Measurements from ENCODE around the gene CARMIL3. TPM values are rescaled to one million over a fixed set of nuclear protein-coding genes. Genes with fewer than 3 reads are reported as not detected.
A peak's percentile ranks its signal among the peaks of the same experiment; 100 is the strongest.

The CARMIL3 gene
- total RNA-seq, 2 experiments from 2014 or later = 0.05 to 0.11 TPM

- DNase-seq (no peak), ATAC-seq (ENCODE audit: poor library complexity) (no peak)
- H3K27me3 Mint-ChIP-seq = no peaks in the 10 kb centered on the region
- H3K4me3 Mint-ChIP-seq = no peak overlapping the region
- TF ChIP-seq CTCF (IDR thresholded peaks at IDR 0.05) = no peak
- Histone ChIP-seq H3K4me3 (ENCODE audit: low read length) (no peak overlapping the region), H3K27ac (ENCODE audit: low read depth in 1 of 2, low read length in 2 of 2) (no peak overlapping the region), H3K27me3 (ENCODE audit: control insufficient read depth in 1 of 2, insufficient read depth in 2 of 2, low read length in 2 of 2) (no peaks in the 10 kb centered on the region), H3K4me1 (ENCODE audit: insufficient read depth, low read length) (peaks cover 29% of the 10 kb centered on the region), H3K36me3 (ENCODE audit: insufficient read depth, low read length) (no peaks in the 10 kb centered on the region), H3K9me3 (ENCODE audit: control insufficient read depth in 1 of 2, insufficient read depth in 1 of 2, low read length in 2 of 2) (no peaks in the 10 kb centered on the region)
- peaks cover 18% of the 10 kb centered on the region for H3K4me1 Mint-ChIP-seq (ENCODE audit: low read depth)
- H3K36me3 Mint-ChIP-seq (ENCODE audit: low read depth) = peaks cover 22% of the 10 kb centered on the region
- POLR2A ChIA-PET = interaction anchor here (0.7 to 5.2 kb wide), 8 partner anchors 16 to 1015 kb away, joined by 3 to 72 read pairs (median 3); partner anchors contain the start of genes ACIN1, C14orf119, EMC9 and IRF9
- CTCF ChIA-PET = interaction anchor here (3.7 to 5.3 kb wide), 2 partner anchors 20 to 50 kb away, joined by 28 to 48 read pairs; partner anchors contain the start of gene IRF9
- peak overlapping the region; percentile 74 for H3K27ac Mint-ChIP-seq
- no peaks in the 10 kb centered on the region for H3K9me3 Mint-ChIP-seq
- intact Hi-C loops (cut with DNase I, micrococcal nuclease) = loop anchor here (5.0 to 10.0 kb wide), 4 partner anchors 187 to 643 kb away; partner anchors contain the start of genes AP1G2 (in 1 of the 2), DHRS1 (in 1 of the 2), NGDN (in 1 of the 2) and NOP9 (in 1 of the 2)
Measured at GRCh38 chr14:24110523-24110922, 58.7 kb downstream of the CARMIL3 start.

GRCh38 chr14:24113379-24113800 is 61.6 kb downstream of the CARMIL3 start:
- Histone ChIP-seq H3K4me1 (ENCODE audit: insufficient read depth, low read length) (peaks cover 52% of the 10 kb centered on the region), H3K27me3 (ENCODE audit: control insufficient read depth in 1 of 2, insufficient read depth in 2 of 2, low read length in 2 of 2) (no peaks in the 10 kb centered on the region), H3K36me3 (ENCODE audit: insufficient read depth, low read length) (peaks cover 17% of the 10 kb centered on the region), H3K27ac (ENCODE audit: low read depth in 1 of 2, low read length in 2 of 2) (peak overlapping the region; percentile 98 to 99), H3K9me3 (ENCODE audit: control insufficient read depth in 1 of 2, insufficient read depth in 1 of 2, low read length in 2 of 2) (no peaks in the 10 kb centered on the region), H3K4me3 (ENCODE audit: low read length) (peak overlapping the region; percentile 77)
- no peak for ATAC-seq (ENCODE audit: poor library complexity)
- intact Hi-C loops (cut with DNase I, micrococcal nuclease) = loop anchor here (5.0 to 10.0 kb wide), 4 partner anchors 184 to 646 kb away; partner anchors contain the start of genes AP1G2 (in 1 of the 2), DHRS1 (in 1 of the 2), NGDN (in 1 of the 2) and NOP9 (in 1 of the 2)
- Mint-ChIP-seq H3K9me3 (no peaks in the 10 kb centered on the region), H3K36me3 (ENCODE audit: low read depth) (peaks cover 51% of the 10 kb centered on the region), H3K4me1 (ENCODE audit: low read depth) (peaks cover 34% of the 10 kb centered on the region), H3K4me3 (peak overlapping the region; percentile 98), H3K27me3 (no peaks in the 10 kb centered on the region), H3K27ac (peak overlapping the region; percentile 98)
- POLR2A ChIA-PET = interaction anchor here (0.7 to 7.0 kb wide), 27 partner anchors 9 to 1347 kb away, joined by 3 to 296 read pairs (median 14); partner anchors contain the start of genes CBLN3, CHMP4A, DHRS1 and EMC9
- TF ChIP-seq CTCF (IDR thresholded peaks at IDR 0.05) = no peak
- CTCF ChIA-PET = interaction anchor here (2.4 to 2.8 kb wide), 3 partner anchors 23 to 47 kb away, joined by 8 to 23 read pairs (median 11); partner anchors contain the start of genes EMC9 and IRF9
- DNase-seq = no peak

- peak overlapping the region; percentile 77 for H3K4me3 ChIP-seq (ENCODE audit: low read length)
- peak in 13 of 14 experiments; percentile 63 to 91 (median 75) for DNase-seq
- H3K27ac ChIP-seq (ENCODE audit: low read depth in 1 of 2, low read length in 2 of 2) = peak overlapping the region; percentile 98 to 99
Measured at GRCh38 chr14:24113801-24114531, 62.2 kb downstream of the CARMIL3 start.

More at GRCh38 chr14:24113801-24114531, 62.2 kb downstream of the CARMIL3 start:
- peaks cover 34% of the 10 kb centered on the region for H3K4me1 Mint-ChIP-seq (ENCODE audit: low read depth)
- H3K9me3 ChIP-seq (ENCODE audit: control insufficient read depth in 1 of 2, insufficient read depth in 1 of 2, low read length in 2 of 2) = no peaks in the 10 kb centered on the region
- no peak for TF ChIP-seq CTCF (IDR thresholded peaks at IDR 0.05)
- peaks cover 47% of the 10 kb centered on the region for H3K4me1 ChIP-seq (ENCODE audit: insufficient read depth, low read length)
- H3K9me3 Mint-ChIP-seq = no peaks in the 10 kb centered on the region
- ChIA-PET POLR2A (interaction anchor here (0.6 to 7.0 kb wide), 45 partner anchors 9 to 1347 kb away, joined by 3 to 296 read pairs (median 9); partner anchors contain the start of genes ACIN1, C14orf119, CARMIL3 and CBLN3), CTCF (interaction anchor here (1.7 to 2.8 kb wide), 4 partner anchors 23 to 47 kb away, joined by 4 to 23 read pairs (median 10); partner anchors contain the start of genes EMC9 and IRF9)
- peak overlapping the region; percentile 98 for H3K27ac Mint-ChIP-seq
- no peaks in the 10 kb centered on the region for H3K27me3 Mint-ChIP-seq
- ATAC-seq (ENCODE audit: poor library complexity) = peak; percentile 21
- intact Hi-C loops (cut with DNase I, micrococcal nuclease) = loop anchor here (1.0 to 10.0 kb wide), 7 partner anchors 47 to 647 kb away; partner anchors contain the start of genes IRF9 (in 2 of the 2), AP1G2 (in 1 of the 2), DHRS1 (in 1 of the 2) and IPO4 (in 1 of the 2)
- peaks cover 23% of the 10 kb centered on the region for H3K36me3 ChIP-seq (ENCODE audit: insufficient read depth, low read length)
- no peaks in the 10 kb centered on the region for H3K27me3 ChIP-seq (ENCODE audit: control insufficient read depth in 1 of 2, insufficient read depth in 2 of 2, low read length in 2 of 2)
- peak overlapping the region; percentile 98 for H3K4me3 Mint-ChIP-seq
- H3K36me3 Mint-ChIP-seq (ENCODE audit: low read depth) = peaks cover 57% of the 10 kb centered on the region

All from CD4-positive, alpha-beta T cell (primary cell).